ENCODE data around the gene STT3A. TPM values are rescaled to one million over a fixed set of nuclear protein-coding genes. Genes with fewer than 3 reads are reported as not detected.

STT3A gene
- total and polyA plus RNA-seq, 11 donors = 21.5 to 98.6 (median 59.1) TPM

GRCh38 chr11:125624756-125625213 is 32.1 kb downstream of the STT3A start, which contains the start of gene CHEK1:
Gene CHEK1 (plus strand): TSS chr11:125625163. CDS start chr11:125626769, 1,606 bp downstream.
- no peak for ATAC-seq
- peaks cover 0 to 30% (median 23%) of the 10 kb centered on the region in 9 donors for H3K36me3 ChIP-seq
- no peaks in the 10 kb centered on the region for H3K27me3 ChIP-seq
- intact Hi-C loops (cut with DNase I) = loop anchor here in 7 of 10 donors (1.0 to 10.0 kb wide), 12 partner anchors 32 to 640 kb away; partner anchors contain the start of genes STT3A (in 3 of the 7), EI24 (in 2 of the 7), HYLS1 (in 2 of the 7) and FEZ1 (in 1 of the 7)
- H3K9me3 ChIP-seq = no peaks in the 10 kb centered on the region
- H3K27ac ChIP-seq = peak within 1 kb of the TSS; percentile 70 to 98 (median 95)
- DNase-seq = no peak
- peaks cover 4 to 23% (median 15%) of the 10 kb centered on the region in 12 donors for H3K4me1 ChIP-seq
- WGBS, 4 donors = 56 to 63% (median 62%) methylated on average over 9 of the region's 9 CpGs
- peak within 1 kb of the TSS; percentile 40 to 80 (median 74) for H3K4me3 ChIP-seq
- TF ChIP-seq POLR2A (IDR thresholded peaks at IDR 0.05) = no peak
- TF ChIP-seq, protein P1, sequence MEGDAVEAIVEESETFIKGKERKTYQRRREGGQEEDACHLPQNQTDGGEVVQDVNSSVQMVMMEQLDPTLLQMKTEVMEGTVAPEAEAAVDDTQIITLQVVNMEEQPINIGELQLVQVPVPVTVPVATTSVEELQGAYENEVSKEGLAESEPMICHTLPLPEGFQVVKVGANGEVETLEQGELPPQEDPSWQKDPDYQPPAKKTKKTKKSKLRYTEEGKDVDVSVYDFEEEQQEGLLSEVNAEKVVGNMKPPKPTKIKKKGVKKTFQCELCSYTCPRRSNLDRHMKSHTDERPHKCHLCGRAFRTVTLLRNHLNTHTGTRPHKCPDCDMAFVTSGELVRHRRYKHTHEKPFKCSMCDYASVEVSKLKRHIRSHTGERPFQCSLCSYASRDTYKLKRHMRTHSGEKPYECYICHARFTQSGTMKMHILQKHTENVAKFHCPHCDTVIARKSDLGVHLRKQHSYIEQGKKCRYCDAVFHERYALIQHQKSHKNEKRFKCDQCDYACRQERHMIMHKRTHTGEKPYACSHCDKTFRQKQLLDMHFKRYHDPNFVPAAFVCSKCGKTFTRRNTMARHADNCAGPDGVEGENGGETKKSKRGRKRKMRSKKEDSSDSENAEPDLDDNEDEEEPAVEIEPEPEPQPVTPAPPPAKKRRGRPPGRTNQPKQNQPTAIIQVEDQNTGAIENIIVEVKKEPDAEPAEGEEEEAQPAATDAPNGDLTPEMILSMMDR (IDR thresholded peaks at IDR 0.05) = no peak

DNA sequence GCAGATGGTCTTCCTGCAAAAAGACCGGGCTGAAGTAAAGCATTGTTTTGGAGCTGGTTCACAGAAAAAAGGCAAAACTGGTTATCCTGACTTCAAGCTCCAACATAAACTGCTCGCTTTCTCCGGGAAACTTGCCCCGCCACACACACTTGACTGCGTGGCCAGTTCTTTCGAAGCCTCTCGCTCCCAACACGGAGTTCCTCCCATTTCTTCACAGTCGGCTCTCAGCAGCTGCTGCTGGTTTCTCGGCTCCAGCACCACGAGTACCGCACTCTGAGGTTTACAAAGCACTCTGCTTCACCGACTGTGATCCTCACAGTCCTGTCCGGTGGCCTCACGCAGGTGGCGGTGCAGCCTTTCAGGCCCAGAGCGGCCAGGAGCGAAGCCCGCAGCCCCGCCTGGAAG is 32.6 kb downstream of the STT3A start:
- no peak for TF ChIP-seq POLR2A (IDR thresholded peaks at IDR 0.05)
- TF ChIP-seq, protein P1 (IDR thresholded peaks at IDR 0.05) = peak in 1 of 12 donors; percentile 10
- intact Hi-C loops (cut with DNase I) = loop anchor here in 7 of 10 donors (1.0 to 10.0 kb wide), 11 partner anchors 33 to 640 kb away; partner anchors contain the start of genes STT3A (in 3 of the 7), EI24 (in 2 of the 7), HYLS1 (in 2 of the 7) and FEZ1 (in 1 of the 7)
- peak in 3 of 4 donors; percentile 36 to 59 (median 49) for ATAC-seq

GRCh38 chr11:125625630-125626287 is 33.1 kb downstream of the STT3A start:
- Histone ChIP-seq H3K27ac (peak overlapping the region; percentile 70 to 98 (median 95)), H3K4me3 (peak overlapping the region; percentile 40 to 80 (median 74)), H3K4me1 (peaks cover 4 to 23% (median 15%) of the 10 kb centered on the region in 12 donors), H3K36me3 (peaks cover 0 to 20% (median 13%) of the 10 kb centered on the region in 9 donors), H3K9me3 (no peaks in the 10 kb centered on the region), H3K27me3 (no peaks in the 10 kb centered on the region)
- DNase-seq (peak; percentile 86 to 92 (median 90)), ATAC-seq (peak; percentile 92 to 97 (median 96))
- WGBS, 4 donors = 0 to 1% (median 0%) methylated on average over 39 to 51 of the region's 51 CpGs
- TF ChIP-seq, protein P1 (IDR thresholded peaks at IDR 0.05) = no peak
- peak in 1 of 2 donors; percentile 48 for TF ChIP-seq POLR2A (IDR thresholded peaks at IDR 0.05)
- intact Hi-C loops (cut with DNase I) = loop anchor here in 7 of 10 donors (1.0 to 10.0 kb wide), 11 partner anchors 33 to 639 kb away; partner anchors contain the start of genes STT3A (in 3 of the 7), EI24 (in 2 of the 7), HYLS1 (in 2 of the 7) and FEZ1 (in 1 of the 7)

More for the DNA sequence above, 32.6 kb downstream of the STT3A start:
- no peak for DNase-seq
- peak overlapping the region; percentile 40 to 80 (median 74) for H3K4me3 ChIP-seq
- H3K9me3 ChIP-seq = no peaks in the 10 kb centered on the region
- peaks cover 4 to 23% (median 15%) of the 10 kb centered on the region in 12 donors for H3K4me1 ChIP-seq
- WGBS, 4 donors = 1 to 2% (median 1%) methylated on average over 15 to 20 of the region's 20 CpGs
- peak overlapping the region; percentile 70 to 98 (median 95) for H3K27ac ChIP-seq
- H3K36me3 ChIP-seq = peaks cover 0 to 26% (median 19%) of the 10 kb centered on the region in 9 donors
- H3K27me3 ChIP-seq = no peaks in the 10 kb centered on the region

Data from heart left ventricle (tissue), 16 donors.